Measurements from ENCODE around the gene RPN1.

DNA sequence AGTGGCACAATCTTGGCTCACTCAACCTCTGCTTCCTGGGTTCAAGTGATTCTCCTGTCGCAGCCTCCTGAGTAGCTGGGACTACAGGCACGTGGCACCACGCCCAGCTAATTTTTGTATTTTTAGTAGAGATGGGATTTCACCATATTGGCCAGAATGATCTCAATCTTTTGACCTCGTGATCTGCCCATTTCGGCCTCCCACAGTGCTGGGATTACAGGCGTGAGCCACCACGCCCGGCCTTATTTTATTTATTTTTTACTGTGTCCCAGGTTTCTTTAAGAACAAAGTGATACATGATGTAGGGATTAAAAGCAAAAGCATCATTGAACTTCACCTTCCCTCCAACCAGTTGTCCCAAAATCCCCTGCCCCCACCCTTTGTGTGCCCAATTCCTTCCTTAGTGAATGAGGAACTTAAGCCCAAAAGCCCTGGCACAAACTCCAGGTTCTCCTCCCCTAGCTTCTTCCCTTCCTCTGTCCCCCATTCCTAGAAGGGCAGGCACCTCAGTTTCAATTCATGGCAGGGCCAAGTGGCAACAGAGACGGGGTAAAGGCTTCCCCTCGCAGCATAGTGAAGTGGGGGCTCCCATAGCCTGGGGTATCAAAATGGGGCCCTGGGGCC is 23.7 kb upstream of the RPN1 start:
- TF ChIP-seq CTCF (IDR thresholded peaks at IDR 0.05; ENCODE audit: extremely low read depth in 1 of 2, insufficient read depth in 1 of 2, low read depth in 1 of 2, low read length in 2 of 2) (no peak), POLR2A (IDR thresholded peaks at IDR 0.05; ENCODE audit: low read depth, low read length) (no peak), EZH2 (IDR thresholded peaks at IDR 0.05; ENCODE audit: borderline replicate concordance, low read depth, low read length, severe bottlenecking) (no peak), POLR2AphosphoS5 (IDR thresholded peaks at IDR 0.05; ENCODE audit: insufficient read depth, low read depth, low read length) (no peak), MYC (IDR thresholded peaks at IDR 0.05; ENCODE audit: low read depth, low read length) (no peak), JUN (IDR thresholded peaks at IDR 0.05; ENCODE audit: borderline replicate concordance, insufficient read depth, insufficient read length, low read depth) (no peak), GATA2 (IDR thresholded peaks at IDR 0.05; ENCODE audit: insufficient read depth, insufficient read length, low read depth, low read length) (no peak), FOS (IDR thresholded peaks at IDR 0.05; ENCODE audit: borderline replicate concordance, insufficient read depth, low read length) (no peak)
- TF ChIP-seq, protein P1, sequence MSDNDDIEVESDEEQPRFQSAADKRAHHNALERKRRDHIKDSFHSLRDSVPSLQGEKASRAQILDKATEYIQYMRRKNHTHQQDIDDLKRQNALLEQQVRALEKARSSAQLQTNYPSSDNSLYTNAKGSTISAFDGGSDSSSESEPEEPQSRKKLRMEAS (IDR thresholded peaks at IDR 0.05; ENCODE audit: insufficient read depth, insufficient read length): no peak
